ENCODE data around the gene C5AR1. TPM values are rescaled to one million over a fixed set of nuclear protein-coding genes. Genes with fewer than 3 reads are reported as not detected.
"Not testable (repeated sequence)": the region's sequence is repeated elsewhere in the genome, so short reads cannot be mapped to it uniquely, and the experiment has no call there.

The C5AR1 gene
- total RNA-seq, 1 experiment from 2014 or later = not detected

GRCh38 chr19:47283405-47284059 is 26.1 kb upstream of the C5AR1 start:
- DNase-seq (ENCODE audit: low read depth) = no peak

GRCh38 chr19:47284324-47284899 is 25.2 kb upstream of the C5AR1 start:
- DNase-seq (ENCODE audit: low read depth) = peak; percentile 48

- DNase-seq (ENCODE audit: low read depth) = peak; percentile 62
Observed at GRCh38 chr19:47296036-47296435, 13.6 kb upstream of the C5AR1 start.

- not testable (repeated sequence) for DNase-seq (ENCODE audit: low read depth)
Observed at GRCh38 chr19:47300867-47301266, 8.8 kb upstream of the C5AR1 start.

GRCh38 chr19:47302249-47302648 is 7.4 kb upstream of the C5AR1 start:
- no peak for DNase-seq (ENCODE audit: low read depth)

- no peak for DNase-seq (ENCODE audit: low read depth)
Observed at GRCh38 chr19:47303966-47304365, 5.7 kb upstream of the C5AR1 start.

GRCh38 chr19:47305309-47305751 is 4.3 kb upstream of the C5AR1 start:
- DNase-seq (ENCODE audit: low read depth) = peak; percentile 58

- DNase-seq (ENCODE audit: low read depth) = no peak
Observed at GRCh38 chr19:47306303-47306702, 3.4 kb upstream of the C5AR1 start.

GRCh38 chr19:47309038-47309437 is 623 bp upstream of the C5AR1 start:
- no peak for DNase-seq (ENCODE audit: low read depth)

GRCh38 chr19:47310323-47310722 is 662 bp downstream of the C5AR1 start:
- DNase-seq (ENCODE audit: low read depth) = no peak

GRCh38 chr19:47310819-47311218 is 1.2 kb downstream of the C5AR1 start:
- DNase-seq (ENCODE audit: low read depth) = no peak

- no peak for DNase-seq (ENCODE audit: low read depth)
Observed at GRCh38 chr19:47312366-47313006, 2.8 kb downstream of the C5AR1 start.

GRCh38 chr19:47313754-47314295 is 4.2 kb downstream of the C5AR1 start:
- DNase-seq (ENCODE audit: low read depth) = no peak

- DNase-seq (ENCODE audit: low read depth) = peak; percentile 96
Observed at GRCh38 chr19:47315125-47315821, 5.6 kb downstream of the C5AR1 start.

- no peak for DNase-seq (ENCODE audit: low read depth)
Observed at GRCh38 chr19:47316513-47316912, 6.9 kb downstream of the C5AR1 start.

GRCh38 chr19:47319923-47320871 is 10.5 kb downstream of the C5AR1 start:
- no peak for DNase-seq (ENCODE audit: low read depth)

- DNase-seq (ENCODE audit: low read depth) = no peak
Observed at GRCh38 chr19:47321630-47322029, 12.0 kb downstream of the C5AR1 start.

- DNase-seq (ENCODE audit: low read depth) = no peak
Observed at GRCh38 chr19:47322058-47322457, 12.4 kb downstream of the C5AR1 start.

GRCh38 chr19:47323409-47323808 is 13.7 kb downstream of the C5AR1 start:
- no peak for DNase-seq (ENCODE audit: low read depth)

- no peak for DNase-seq (ENCODE audit: low read depth)
Observed at GRCh38 chr19:47323872-47324271, 14.2 kb downstream of the C5AR1 start.

GRCh38 chr19:47324502-47324901 is 14.8 kb downstream of the C5AR1 start:
- DNase-seq (ENCODE audit: low read depth) = peak; percentile 81

Measured in HT1080 (cell line).